Measurements from ENCODE around the gene LARGE1. TPM values are rescaled to one million over a fixed set of nuclear protein-coding genes. Genes with fewer than 3 reads are reported as not detected.

LARGE1 gene
- polyA plus RNA-seq, 3 donors = 0.05 to 0.13 TPM; not detected in 1

DNA sequence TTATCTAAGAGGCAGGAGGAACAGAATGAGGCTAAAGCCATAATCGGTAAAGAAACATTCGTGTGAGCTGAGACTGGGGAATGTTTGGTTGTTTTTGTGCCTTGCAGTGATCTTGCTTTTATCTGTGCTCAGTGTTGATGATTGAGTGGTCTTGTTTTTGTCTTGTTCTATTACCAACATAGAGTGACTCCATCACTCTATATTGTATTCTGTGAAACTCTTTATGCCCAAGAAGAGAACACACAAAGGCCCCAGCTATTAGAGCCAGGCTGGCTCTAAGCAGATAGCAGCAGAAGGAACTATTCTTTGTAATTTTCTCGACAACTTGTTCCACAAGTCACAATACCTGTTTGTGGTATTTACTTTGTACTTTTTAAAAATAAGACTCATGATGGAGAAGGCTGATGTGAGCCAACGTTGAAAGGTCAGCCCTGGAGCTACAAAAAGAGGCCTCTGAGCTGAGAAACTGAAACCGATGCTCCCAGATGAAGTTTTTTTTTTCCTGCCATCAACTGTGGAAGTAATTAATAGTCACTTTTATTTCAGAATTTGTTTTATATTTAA is 68.4 kb downstream of the LARGE1 start:
- no peaks in the 10 kb centered on the region for H3K79me2 ChIP-seq (ENCODE audit: insufficient read depth, low read length)
- intact Hi-C loops (cut with micrococcal nuclease) = no loop called here

DNA sequence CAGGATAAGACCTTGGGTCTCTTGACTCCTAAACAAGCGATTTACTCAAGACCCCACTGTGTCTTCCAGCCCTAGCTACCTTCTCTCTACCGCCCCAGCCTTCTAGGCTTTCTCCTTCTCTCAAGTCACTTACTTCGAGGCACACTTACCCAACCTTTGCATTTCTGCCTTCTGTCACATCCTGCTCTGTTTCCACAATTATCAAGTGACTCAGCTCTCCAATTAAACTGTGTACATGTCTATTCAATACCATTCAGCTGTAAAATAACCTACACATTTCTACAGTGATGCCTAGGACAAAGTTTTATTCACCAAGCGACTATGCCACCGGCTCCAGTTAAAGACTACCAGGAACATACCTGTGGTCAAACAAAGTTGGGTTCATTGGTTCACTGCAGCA is 69.0 kb downstream of the LARGE1 start:
- Histone ChIP-seq H4K20me1 (ENCODE audit: insufficient read depth, low read length) (no peaks in the 10 kb centered on the region), H3K4me1 (ENCODE audit: control insufficient read depth in 1 of 2, insufficient read depth in 2 of 2, low read length in 2 of 2) (no peaks in the 10 kb centered on the region), H3K9me3 (replicated peaks in 1 of 2; ENCODE audit: control insufficient read depth in 1 of 2, insufficient read depth in 1 of 2, low read length in 2 of 2) (peaks cover 12 to 16% of the 10 kb centered on the region in 2 donors), H3K4me3 (replicated peaks in 1 of 3; ENCODE audit: low read depth in 2 of 3, low read length in 3 of 3) (no peak overlapping the region), H3K79me2 (ENCODE audit: insufficient read depth, low read length) (no peaks in the 10 kb centered on the region), H3K4me2 (replicated peaks; ENCODE audit: extremely low read depth, low read length, poor library complexity, severe bottlenecking) (no peak overlapping the region), H3K36me3 (replicated peaks in 1 of 2; ENCODE audit: control insufficient read depth in 1 of 2, insufficient read depth in 2 of 2, low read length in 2 of 2) (no peaks in the 10 kb centered on the region), H3K27me3 (ENCODE audit: control insufficient read depth in 2 of 2, insufficient read depth in 2 of 2, low read length in 2 of 2) (no peaks in the 10 kb centered on the region), H3K27ac (ENCODE audit: low read depth in 1 of 2, low read length in 2 of 2) (no peak overlapping the region), H2AFZ (ENCODE audit: insufficient read depth, low read depth, low read length, poor library complexity, severe bottlenecking) (no peak overlapping the region), H3K9ac (ENCODE audit: insufficient read depth, low read length, poor library complexity, severe bottlenecking) (no peak overlapping the region)
- peaks cover 11% of the 10 kb centered on the region for H3K4me1 Mint-ChIP-seq
- H3K27me3 Mint-ChIP-seq (ENCODE audit: low read depth in 3 of 3) = peaks cover 0 to 5% (median 3%) of the 10 kb centered on the region in 3 donors
- H3K9me3 Mint-ChIP-seq = peaks cover 14 to 27% (median 20%) of the 10 kb centered on the region in 7 donors
- 88% methylated on average over 4 of the region's 5 CpGs for WGBS (ENCODE audit: insufficient coverage)
- DNase-seq = no peak
- intact Hi-C loops (cut with micrococcal nuclease) = no loop called here
- TF ChIP-seq, protein P1, sequence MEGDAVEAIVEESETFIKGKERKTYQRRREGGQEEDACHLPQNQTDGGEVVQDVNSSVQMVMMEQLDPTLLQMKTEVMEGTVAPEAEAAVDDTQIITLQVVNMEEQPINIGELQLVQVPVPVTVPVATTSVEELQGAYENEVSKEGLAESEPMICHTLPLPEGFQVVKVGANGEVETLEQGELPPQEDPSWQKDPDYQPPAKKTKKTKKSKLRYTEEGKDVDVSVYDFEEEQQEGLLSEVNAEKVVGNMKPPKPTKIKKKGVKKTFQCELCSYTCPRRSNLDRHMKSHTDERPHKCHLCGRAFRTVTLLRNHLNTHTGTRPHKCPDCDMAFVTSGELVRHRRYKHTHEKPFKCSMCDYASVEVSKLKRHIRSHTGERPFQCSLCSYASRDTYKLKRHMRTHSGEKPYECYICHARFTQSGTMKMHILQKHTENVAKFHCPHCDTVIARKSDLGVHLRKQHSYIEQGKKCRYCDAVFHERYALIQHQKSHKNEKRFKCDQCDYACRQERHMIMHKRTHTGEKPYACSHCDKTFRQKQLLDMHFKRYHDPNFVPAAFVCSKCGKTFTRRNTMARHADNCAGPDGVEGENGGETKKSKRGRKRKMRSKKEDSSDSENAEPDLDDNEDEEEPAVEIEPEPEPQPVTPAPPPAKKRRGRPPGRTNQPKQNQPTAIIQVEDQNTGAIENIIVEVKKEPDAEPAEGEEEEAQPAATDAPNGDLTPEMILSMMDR (IDR thresholded peaks at IDR 0.05) = no peak
- no peak overlapping the region for H3K4me3 Mint-ChIP-seq
- H3K27ac Mint-ChIP-seq = peak overlapping the region in 1 of 7 donors; percentile 18
- H3K36me3 Mint-ChIP-seq = no peaks in the 10 kb centered on the region

More for the DNA sequence above, 68.4 kb downstream of the LARGE1 start:
- H3K9ac ChIP-seq (ENCODE audit: insufficient read depth, low read length, poor library complexity, severe bottlenecking) = no peak overlapping the region
- Mint-ChIP-seq H3K9me3 (peaks cover 14 to 21% (median 17%) of the 10 kb centered on the region in 7 donors), H3K36me3 (no peaks in the 10 kb centered on the region), H3K27ac (no peak overlapping the region), H3K27me3 (ENCODE audit: low read depth in 3 of 3) (peaks cover 0 to 5% (median 3%) of the 10 kb centered on the region in 3 donors), H3K4me1 (peaks cover 11% of the 10 kb centered on the region), H3K4me3 (no peak overlapping the region)
- TF ChIP-seq, protein P1 (IDR thresholded peaks at IDR 0.05) = no peak
- 67% methylated on average over 1 of the region's 5 CpGs for WGBS (ENCODE audit: insufficient coverage)
- H3K4me1 ChIP-seq (ENCODE audit: control insufficient read depth in 1 of 2, insufficient read depth in 2 of 2, low read length in 2 of 2) = no peaks in the 10 kb centered on the region
- no peak overlapping the region for H3K4me2 ChIP-seq (replicated peaks; ENCODE audit: extremely low read depth, low read length, poor library complexity, severe bottlenecking)
- H3K4me3 ChIP-seq (replicated peaks in 1 of 3; ENCODE audit: low read depth in 2 of 3, low read length in 3 of 3) = no peak overlapping the region
- DNase-seq = no peak
- H3K9me3 ChIP-seq (replicated peaks in 1 of 2; ENCODE audit: control insufficient read depth in 1 of 2, insufficient read depth in 1 of 2, low read length in 2 of 2) = peaks cover 12 to 13% of the 10 kb centered on the region in 2 donors
- H4K20me1 ChIP-seq (ENCODE audit: insufficient read depth, low read length) = no peaks in the 10 kb centered on the region
- H2AFZ ChIP-seq (ENCODE audit: insufficient read depth, low read depth, low read length, poor library complexity, severe bottlenecking) = no peak overlapping the region
- H3K27ac ChIP-seq (ENCODE audit: low read depth in 1 of 2, low read length in 2 of 2) = no peak overlapping the region
- no peaks in the 10 kb centered on the region for H3K27me3 ChIP-seq (ENCODE audit: control insufficient read depth in 2 of 2, insufficient read depth in 2 of 2, low read length in 2 of 2)
- H3K36me3 ChIP-seq (replicated peaks in 1 of 2; ENCODE audit: control insufficient read depth in 1 of 2, insufficient read depth in 2 of 2, low read length in 2 of 2) = no peaks in the 10 kb centered on the region
